Suprapubic skin (tissue), 3 donors: Measurements from ENCODE around the gene TRAK1.

Experiments used
- CTCF ChIP-seq, 2 donors: fragments of 200-600 bp in 1 of 2; fragments of 450-650 bp in 1 of 2; sonication (generic) in 1 of 2; IDR thresholded peaks; one replicate each; pipeline ENCODE4 v1.5.1; 2016 to 2019; ENCODE audit warnings: antibody characterized with exemption in 2 of 2, mild to moderate bottlenecking in 1 of 2, moderate library complexity in 1 of 2
- EP300 ChIP-seq: sonication (generic); formaldehyde crosslinking; IDR thresholded peaks from one replicate; pipeline ENCODE4 v1.6.1; 2017; ENCODE audit warnings: antibody characterized with exemption
- POLR2A ChIP-seq, 2 donors: fragments of 450-650 bp; IDR thresholded peaks; one replicate each; pipeline ENCODE4 v1.6.1; 2017; ENCODE audit warnings: antibody characterized with exemption in 2 of 2, mild to moderate bottlenecking in 2 of 2, moderate library complexity in 2 of 2

GRCh38 chr3:42119561-42120355 is 28.6 kb downstream of the TRAK1 start:
- TF ChIP-seq POLR2A (IDR thresholded peaks at IDR 0.05) = no peak
- no peak for TF ChIP-seq CTCF (IDR thresholded peaks at IDR 0.05)
- no peak for TF ChIP-seq EP300
